ENCODE data around the gene FOXE1.

- TF ChIP-seq, protein P1, sequence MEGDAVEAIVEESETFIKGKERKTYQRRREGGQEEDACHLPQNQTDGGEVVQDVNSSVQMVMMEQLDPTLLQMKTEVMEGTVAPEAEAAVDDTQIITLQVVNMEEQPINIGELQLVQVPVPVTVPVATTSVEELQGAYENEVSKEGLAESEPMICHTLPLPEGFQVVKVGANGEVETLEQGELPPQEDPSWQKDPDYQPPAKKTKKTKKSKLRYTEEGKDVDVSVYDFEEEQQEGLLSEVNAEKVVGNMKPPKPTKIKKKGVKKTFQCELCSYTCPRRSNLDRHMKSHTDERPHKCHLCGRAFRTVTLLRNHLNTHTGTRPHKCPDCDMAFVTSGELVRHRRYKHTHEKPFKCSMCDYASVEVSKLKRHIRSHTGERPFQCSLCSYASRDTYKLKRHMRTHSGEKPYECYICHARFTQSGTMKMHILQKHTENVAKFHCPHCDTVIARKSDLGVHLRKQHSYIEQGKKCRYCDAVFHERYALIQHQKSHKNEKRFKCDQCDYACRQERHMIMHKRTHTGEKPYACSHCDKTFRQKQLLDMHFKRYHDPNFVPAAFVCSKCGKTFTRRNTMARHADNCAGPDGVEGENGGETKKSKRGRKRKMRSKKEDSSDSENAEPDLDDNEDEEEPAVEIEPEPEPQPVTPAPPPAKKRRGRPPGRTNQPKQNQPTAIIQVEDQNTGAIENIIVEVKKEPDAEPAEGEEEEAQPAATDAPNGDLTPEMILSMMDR (IDR thresholded peaks at IDR 0.05; ENCODE audit: low read depth, low read length, poor library complexity, severe bottlenecking) = no peak
- TF ChIP-seq EZH2phosphoT487 (IDR thresholded peaks at IDR 0.05; ENCODE audit: borderline replicate concordance, low read length) = no peak
Observed at GRCh38 chr9:97895211-97895610, 42.2 kb downstream of the FOXE1 start.

Data from DOHH2 (cell line).